NCI-H2171 treated with DMSO at 0.1 percent for 48 hours (cell line): ENCODE measurements around the gene CROCC2.

Experiments used
- DNase-seq: peaks from one replicate; lab custom pipeline; 2025; lab: John Stamatoyannopoulos, UW

CROCC2 gene

DNA sequence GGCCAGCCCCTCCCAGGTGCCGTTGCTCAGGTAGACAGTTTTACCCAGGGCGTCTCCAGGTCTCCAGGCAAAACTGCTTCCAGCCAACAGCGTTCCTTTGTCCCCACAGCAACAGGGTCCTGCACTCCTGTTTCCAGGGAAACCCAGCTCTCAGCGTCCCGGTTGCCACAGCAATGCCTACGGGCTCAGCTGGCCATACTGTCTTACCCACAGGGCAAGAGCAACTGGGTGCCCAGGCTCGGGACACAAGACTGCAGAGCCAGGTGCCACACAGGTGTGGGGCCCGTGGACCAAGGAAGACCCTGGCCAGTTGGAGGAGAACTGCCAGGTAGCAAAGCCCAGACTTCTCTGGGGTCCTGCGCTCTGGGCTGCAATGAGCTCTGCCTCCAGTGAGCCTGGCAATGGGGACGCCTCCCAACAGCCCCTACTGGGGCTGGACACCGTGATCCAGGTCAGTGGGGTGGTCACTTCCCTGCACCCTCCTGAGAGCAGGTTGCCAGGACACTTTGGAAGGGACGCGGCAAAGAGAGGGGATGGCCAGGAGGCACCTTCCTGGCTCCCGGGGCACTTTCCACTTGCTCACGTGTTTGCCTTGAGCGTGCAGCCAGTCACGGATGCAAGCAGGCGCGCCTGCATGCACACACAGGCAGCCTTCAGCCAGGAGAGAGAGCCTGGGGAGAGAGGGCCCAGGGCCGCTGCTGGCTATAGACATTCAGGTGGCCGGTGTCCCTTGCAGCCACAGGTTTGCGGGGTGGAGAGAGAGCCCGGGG is at the start of gene CROCC2:
Gene CROCC2 (plus strand): TSS at position 196 of the 770 bp plus-strand sequence. CDS start 178 bp downstream, at position 374.
- no peak for DNase-seq

DNA sequence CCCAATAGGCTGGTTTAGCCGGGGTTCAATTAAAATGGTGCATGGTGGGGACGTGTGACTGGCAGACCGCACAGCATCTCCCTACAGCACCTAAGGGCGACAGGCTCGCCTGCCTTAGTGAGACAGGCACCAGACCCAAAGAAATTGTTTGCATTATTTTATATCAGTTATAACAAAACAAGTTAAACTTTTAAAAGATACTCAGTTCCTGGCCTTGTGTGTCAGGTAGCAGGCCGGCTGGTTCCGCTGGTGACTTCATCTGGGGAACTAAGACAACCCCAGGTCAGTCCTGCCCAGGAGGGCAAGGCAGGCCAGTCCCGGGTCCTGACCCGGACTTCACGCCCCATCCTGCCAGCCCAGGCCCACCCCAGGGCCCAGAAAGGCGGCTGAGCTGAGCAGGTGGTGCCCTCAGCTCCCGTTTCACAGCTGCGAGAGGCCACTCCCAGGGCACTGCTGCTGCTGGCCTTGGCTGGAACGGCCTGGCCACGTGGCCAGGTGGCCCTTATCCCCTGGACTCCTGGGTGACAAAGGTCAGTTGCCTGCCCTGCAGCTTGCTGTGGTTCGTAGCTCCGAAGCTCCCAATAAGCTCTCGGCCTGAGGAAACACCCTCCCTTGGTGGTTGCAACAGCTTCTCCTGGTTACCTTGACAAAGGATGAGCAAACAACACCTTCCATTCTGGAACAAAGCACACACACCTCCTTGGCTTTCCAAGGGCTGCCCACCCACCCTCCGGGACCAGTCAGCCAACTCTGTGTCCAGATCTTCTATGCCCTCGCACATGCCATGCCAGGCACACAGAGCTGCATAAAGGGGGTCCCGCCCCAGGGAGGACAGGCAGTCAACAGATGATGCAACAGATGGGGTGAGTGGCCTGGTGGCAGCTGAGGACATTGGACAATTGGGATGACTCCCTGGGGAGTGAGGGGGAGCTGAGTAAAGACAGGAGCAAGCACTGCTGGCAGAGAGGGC is 48.8 kb upstream of the CROCC2 start:
- peak; percentile 1 for DNase-seq

DNA sequence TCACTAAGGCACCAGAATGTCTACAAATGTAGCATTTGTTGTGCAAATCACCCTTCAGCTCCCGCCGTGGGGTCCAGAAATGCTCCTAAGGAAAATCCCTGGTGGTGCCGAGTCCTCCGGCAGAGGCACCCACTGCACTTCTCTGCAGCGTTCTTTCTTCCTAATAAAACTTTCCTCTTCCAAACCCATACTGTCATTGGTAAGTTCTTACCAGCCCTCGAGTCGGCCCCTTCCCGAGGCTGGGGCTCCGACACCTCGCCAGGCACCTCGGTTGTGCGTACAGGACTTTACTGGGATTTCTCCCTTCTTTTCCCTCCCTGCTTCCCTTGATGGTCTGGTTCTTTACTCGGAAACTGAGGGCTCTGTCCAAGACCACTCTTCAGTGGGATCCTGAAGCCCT is 47.8 kb upstream of the CROCC2 start:
- DNase-seq: no peak

- DNase-seq: no peak
These were observed 47.3 kb upstream of the CROCC2 start for GRCh38 chr2:240858871-240859270.

DNA sequence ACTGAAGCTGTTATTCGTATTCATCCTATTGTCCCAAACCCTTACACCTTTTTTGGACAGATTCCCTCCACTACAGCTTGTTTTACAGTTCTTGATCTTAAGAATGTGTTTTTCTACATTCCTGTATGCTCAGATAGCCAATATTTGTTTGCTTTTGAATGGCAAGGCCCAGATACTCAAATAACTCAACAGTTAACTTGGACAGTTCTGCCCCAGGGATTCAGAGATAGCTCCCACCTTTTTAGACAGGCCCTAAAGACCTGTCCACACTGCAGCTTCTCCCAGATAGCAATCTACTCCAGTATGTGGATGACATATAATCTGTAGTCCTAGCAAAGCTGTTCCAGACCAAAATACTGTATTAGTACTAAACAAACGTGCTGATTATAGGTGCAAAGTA is 44.6 kb upstream of the CROCC2 start:
- no peak for DNase-seq

- no peak for DNase-seq
These were observed 41.7 kb upstream of the CROCC2 start for GRCh38 chr2:240864475-240864874.

- no peak for DNase-seq
These were observed 40.7 kb upstream of the CROCC2 start for GRCh38 chr2:240865391-240865790.

GRCh38 chr2:240868286-240869108 is 37.6 kb upstream of the CROCC2 start, which contains the start of gene AGXT:
AGXT (plus strand) TSS chr2:240868824; CDS start chr2:240868866, 42 bp downstream.
- DNase-seq: no peak

DNA sequence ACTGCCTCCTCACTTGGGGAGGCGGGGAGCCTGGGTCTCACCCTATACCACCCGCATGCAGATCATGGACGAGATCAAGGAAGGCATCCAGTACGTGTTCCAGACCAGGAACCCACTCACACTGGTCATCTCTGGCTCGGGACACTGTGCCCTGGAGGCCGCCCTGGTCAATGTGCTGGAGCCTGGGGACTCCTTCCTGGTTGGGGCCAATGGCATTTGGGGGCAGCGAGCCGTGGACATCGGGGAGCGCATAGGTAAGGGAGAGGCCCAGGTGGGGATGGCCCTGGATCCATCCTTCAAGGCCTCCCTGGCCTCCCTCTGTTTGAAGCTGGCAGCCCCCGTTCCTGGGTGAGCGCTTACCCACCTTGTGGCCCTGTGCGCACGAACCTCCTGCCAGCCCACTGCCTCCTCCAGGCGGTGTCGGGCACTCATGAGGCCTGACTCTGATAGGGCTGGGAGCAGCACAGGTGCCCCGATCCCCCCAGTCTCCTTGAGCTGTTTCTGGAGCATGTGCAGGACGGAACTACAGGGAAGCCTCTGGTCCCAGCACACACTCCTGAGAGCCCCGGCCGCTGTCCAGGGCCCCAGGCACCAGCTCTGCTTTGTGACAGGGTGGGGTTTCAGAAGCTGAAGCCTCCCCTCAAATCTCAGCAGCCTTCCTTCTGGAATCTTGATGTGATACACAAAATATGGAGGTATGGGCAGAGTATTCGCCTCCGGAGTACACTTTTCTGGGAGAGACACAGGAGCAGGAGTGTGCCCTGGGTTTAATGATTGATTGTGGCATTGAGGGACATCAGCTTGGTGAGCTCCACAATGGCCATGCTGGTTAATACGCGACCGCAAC is 36.8 kb upstream of the CROCC2 start:
- DNase-seq: no peak

DNA sequence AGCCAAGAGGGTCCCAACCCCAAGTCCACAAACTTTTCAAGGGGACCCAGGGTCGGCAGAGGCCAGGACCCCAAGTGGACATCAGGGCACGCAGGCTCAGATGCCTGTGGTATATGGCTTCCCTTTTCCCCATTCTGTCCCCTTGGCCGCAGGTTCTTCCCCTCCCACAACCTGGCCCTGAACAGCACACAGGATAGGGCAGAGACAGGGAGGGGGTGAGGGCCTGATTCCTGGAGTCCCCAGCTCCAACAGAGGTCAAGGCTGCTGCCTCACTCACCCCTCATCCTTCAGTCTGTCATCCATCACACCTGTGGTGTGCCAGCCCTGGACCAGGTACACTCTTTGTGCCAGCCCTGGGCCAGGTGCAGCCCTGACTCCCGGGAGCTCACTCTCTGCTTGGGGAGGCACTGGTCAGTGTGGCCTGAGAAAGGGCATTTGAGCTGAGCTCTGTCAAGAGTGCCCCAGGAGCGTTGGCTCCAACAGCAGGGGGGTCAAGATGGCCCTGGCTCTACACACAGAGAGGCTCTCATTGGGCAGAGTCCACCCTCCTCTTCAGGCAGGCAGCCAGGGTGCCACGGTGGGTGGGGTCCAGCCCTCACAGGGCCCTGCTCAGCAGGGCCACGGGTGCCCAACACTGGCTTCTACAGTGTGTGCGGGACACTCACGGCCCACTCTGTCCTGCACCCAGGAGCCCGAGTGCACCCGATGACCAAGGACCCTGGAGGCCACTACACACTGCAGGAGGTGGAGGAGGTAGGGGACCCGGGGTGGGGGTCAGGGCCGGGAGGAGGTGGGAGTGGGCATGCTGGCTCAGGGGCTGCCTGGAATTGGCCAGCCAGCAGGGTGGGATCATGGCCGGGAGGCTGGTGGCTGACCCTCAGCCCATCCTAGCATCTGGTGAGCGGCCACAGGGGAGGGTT is 35.9 kb upstream of the CROCC2 start:
- no peak for DNase-seq

GRCh38 chr2:240871071-240871958 is 34.8 kb upstream of the CROCC2 start:
- DNase-seq: no peak

GRCh38 chr2:240872317-240873097 is 33.6 kb upstream of the CROCC2 start:
- DNase-seq: no peak

- no peak for DNase-seq
These were observed 32.9 kb upstream of the CROCC2 start for GRCh38 chr2:240873098-240873788.

DNA sequence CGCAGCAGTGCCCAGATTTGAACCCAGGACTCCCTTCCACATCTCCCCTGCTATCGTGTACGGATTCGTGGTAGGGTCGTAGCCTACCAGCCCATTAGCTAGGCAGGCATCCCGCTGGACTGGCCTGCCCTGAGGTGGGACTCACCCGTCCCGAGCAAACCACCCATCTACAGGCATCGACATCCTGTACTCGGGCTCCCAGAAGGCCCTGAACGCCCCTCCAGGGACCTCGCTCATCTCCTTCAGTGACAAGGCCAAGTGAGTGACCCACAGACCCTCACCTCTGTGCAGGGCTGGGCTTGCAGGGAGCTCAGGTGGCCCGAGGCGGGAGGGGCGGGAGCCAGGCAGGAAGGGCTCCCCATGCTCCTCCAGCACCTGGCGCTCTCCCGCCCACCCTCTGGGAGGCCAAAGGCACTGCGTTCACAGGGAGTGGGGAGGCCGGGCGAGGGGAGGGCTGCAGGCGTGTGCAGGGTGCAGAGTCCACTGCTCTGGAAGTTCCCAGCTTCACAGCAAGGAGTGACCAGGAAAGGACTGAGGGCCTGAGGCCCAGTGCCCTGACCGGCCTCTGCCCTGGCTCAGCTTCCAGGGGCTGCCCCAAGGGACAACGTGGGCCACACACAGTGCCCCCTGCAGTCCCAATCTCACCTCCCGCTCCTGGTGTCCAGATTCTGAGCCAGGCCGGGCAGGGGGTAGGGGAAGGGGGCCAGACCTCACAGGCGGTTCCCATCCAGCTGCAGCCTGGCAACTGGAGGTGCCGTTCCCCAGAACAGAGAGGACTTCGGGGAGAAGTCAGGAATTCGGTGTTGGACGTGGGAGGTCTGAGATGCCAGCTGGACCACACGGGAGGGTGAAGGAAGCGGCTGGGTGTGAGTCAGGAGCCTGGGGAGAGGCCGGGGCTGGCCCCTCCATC is 32.1 kb upstream of the CROCC2 start:
- no peak for DNase-seq

DNA sequence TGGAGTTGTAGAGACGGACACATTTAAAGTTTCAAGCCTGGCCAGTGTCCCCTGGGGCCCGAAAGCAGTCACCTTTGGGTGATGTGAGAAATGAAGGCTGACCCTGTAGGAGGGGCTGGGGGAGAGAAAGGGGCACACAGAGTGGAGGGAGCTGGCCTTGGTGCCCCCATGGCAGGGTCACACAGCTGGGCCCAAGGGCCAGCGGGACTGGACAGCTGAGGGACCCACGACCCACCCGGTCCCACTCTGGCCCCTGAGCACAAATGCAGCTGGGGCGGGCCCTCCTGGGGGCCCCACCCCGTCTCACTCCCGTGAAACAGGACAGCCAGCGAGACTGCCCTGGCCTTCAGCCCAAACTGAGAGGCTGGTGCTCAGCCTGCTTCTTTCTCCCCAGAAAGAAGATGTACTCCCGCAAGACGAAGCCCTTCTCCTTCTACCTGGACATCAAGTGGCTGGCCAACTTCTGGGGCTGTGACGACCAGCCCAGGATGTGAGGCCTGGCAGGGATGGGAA is 31.4 kb upstream of the CROCC2 start:
- DNase-seq: no peak
